DND-41 (cell line): ENCODE data around the gene MTSS2.

Experiments used
- ATAC-seq: fragments of 200-7000 bp; cut with Tn5 transposase; 3 replicates; pipeline ENCODE4 v1.9.1; 2021; ENCODE audit warnings: low read depth; ENCODE audit not compliant: insufficient read depth
- DNase-seq: peaks from one replicate; pipeline ENCODE4 v3.0.0-alpha.2; 2020
- H2AFZ ChIP-seq: 2 replicates; pipeline ENCODE4 v1.6.0; 2012; ENCODE audit warnings: low read depth, low read length
- H3K27ac ChIP-seq: 2 replicates; pipeline ENCODE4 v1.5.1; 2012; ENCODE audit warnings: low read length, inconsistent platforms
- H3K27me3 ChIP-seq: fragments of 200-600 bp; sonication (generic); 2 replicates; pipeline ENCODE4 v1.6.0; 2012; ENCODE audit warnings: low read length, mild to moderate bottlenecking, inconsistent platforms; ENCODE audit not compliant: insufficient read depth, poor library complexity
- H3K36me3 ChIP-seq: 2 replicates; pipeline ENCODE4 v1.5.1; 2012; ENCODE audit warnings: low read length, inconsistent platforms; ENCODE audit not compliant: insufficient read depth
- H3K4me1 ChIP-seq: 2 replicates; pipeline ENCODE4 v1.5.1; 2012; ENCODE audit warnings: mild to moderate bottlenecking, low read length; ENCODE audit not compliant: insufficient read depth
- H3K4me2 ChIP-seq: 2 replicates; pipeline ENCODE4 v1.6.0; 2012; ENCODE audit warnings: mild to moderate bottlenecking, moderate library complexity, low read length, inconsistent platforms; ENCODE audit not compliant: insufficient read depth
- H3K4me3 ChIP-seq, 2 experiments: fragments of 200-600 bp in 1 of 2; shearing (Covaris generic) in 1 of 2; 2 replicates each; pipeline ENCODE4 v1.5.1; 2012 to 2016; ENCODE audit warnings: inconsistent platforms in 2 of 2, low read length in 2 of 2, mild to moderate bottlenecking in 2 of 2, low read depth in 1 of 2, moderate library complexity in 1 of 2
- H3K79me2 ChIP-seq: 2 replicates; pipeline ENCODE4 v1.6.0; 2012; ENCODE audit warnings: low read length, inconsistent platforms; ENCODE audit not compliant: insufficient read depth
- H3K9ac ChIP-seq: 2 replicates; pipeline ENCODE4 v1.6.0; 2012; ENCODE audit warnings: low read depth, mild to moderate bottlenecking, inconsistent platforms, low read length, moderate library complexity
- H3K9me3 ChIP-seq: 2 replicates; pipeline ENCODE4 v1.5.1; 2012; ENCODE audit warnings: low read length, moderate library complexity, mild to moderate bottlenecking, inconsistent platforms; ENCODE audit not compliant: insufficient read depth, severe bottlenecking
- H4K20me1 ChIP-seq: 2 replicates; pipeline ENCODE4 v1.6.0; 2012; ENCODE audit warnings: low read length; ENCODE audit not compliant: insufficient read depth
- CTCF ChIP-seq: IDR thresholded peaks from 2 replicates; pipeline ENCODE4 v1.5.1; 2012; ENCODE audit warnings: borderline replicate concordance, low read length, moderate library complexity, mild to moderate bottlenecking; ENCODE audit not compliant: poor library complexity, severe bottlenecking; ENCODE audit errors: extremely low read depth
- EZH2 ChIP-seq: IDR thresholded peaks from 3 replicates; pipeline ENCODE4 v1.6.1; 2012; ENCODE audit warnings: borderline replicate concordance, low read depth, mild to moderate bottlenecking, moderate library complexity, low read length, inconsistent platforms; ENCODE audit not compliant: severe bottlenecking

MTSS2 gene

GRCh38 chr16:70662991-70663523 lies 22.8 kb downstream of the MTSS2 start:
- Histone ChIP-seq H3K36me3 (peaks cover 40% of the 10 kb centered on the region), H3K79me2 (no peaks in the 10 kb centered on the region), H3K4me1 (no peaks in the 10 kb centered on the region), H3K27me3 (no peaks in the 10 kb centered on the region), H2AFZ (no peak overlapping the region), H3K4me2 (no peak overlapping the region), H3K27ac (no peak overlapping the region), H3K9ac (no peak overlapping the region), H4K20me1 (no peaks in the 10 kb centered on the region), H3K4me3 (no peak overlapping the region), H3K9me3 (no peaks in the 10 kb centered on the region)
- no peak for TF ChIP-seq EZH2
- no peak for TF ChIP-seq CTCF
- ATAC-seq (no peak), DNase-seq (no peak)

GRCh38 chr16:70661918-70662641 lies 23.8 kb downstream of the MTSS2 start:
- TF ChIP-seq CTCF, result no peak
- H3K9me3 ChIP-seq, result no peaks in the 10 kb centered on the region
- no peak overlapping the region for H3K27ac ChIP-seq
- no peaks in the 10 kb centered on the region for H3K79me2 ChIP-seq
- no peaks in the 10 kb centered on the region for H4K20me1 ChIP-seq
- peaks cover 35% of the 10 kb centered on the region for H3K36me3 ChIP-seq
- no peak overlapping the region for H3K4me2 ChIP-seq
- no peaks in the 10 kb centered on the region for H3K4me1 ChIP-seq
- no peaks in the 10 kb centered on the region for H3K27me3 ChIP-seq
- DNase-seq (no peak), ATAC-seq (no peak)
- H3K9ac ChIP-seq, result no peak overlapping the region
- H2AFZ ChIP-seq, result no peak overlapping the region
- no peak overlapping the region for H3K4me3 ChIP-seq

- no peaks in the 10 kb centered on the region for H4K20me1 ChIP-seq
- no peak overlapping the region for H3K4me2 ChIP-seq
- peaks cover 32% of the 10 kb centered on the region for H3K36me3 ChIP-seq
- no peak for TF ChIP-seq EZH2
- TF ChIP-seq CTCF, result no peak
- no peaks in the 10 kb centered on the region for H3K79me2 ChIP-seq
- H3K9me3 ChIP-seq, result no peaks in the 10 kb centered on the region
- no peak for ATAC-seq
- H3K4me1 ChIP-seq, result no peaks in the 10 kb centered on the region
- H3K27ac ChIP-seq, result no peak overlapping the region
- no peak for DNase-seq
- no peak overlapping the region for H3K9ac ChIP-seq
- H2AFZ ChIP-seq, result no peak overlapping the region
- no peaks in the 10 kb centered on the region for H3K27me3 ChIP-seq
- no peak overlapping the region for H3K4me3 ChIP-seq
Observed at GRCh38 chr16:70661534-70661917, 24.3 kb downstream of the MTSS2 start.
